Putamen (tissue), 1 donor: ENCODE measurements around the gene PRR20B.
"Not testable (repeated sequence)": the region's sequence is repeated elsewhere in the genome, so short reads cannot be mapped to it uniquely, and the experiment has no call there.

Source experiments
- DNase-seq: peaks from one replicate; pipeline ENCODE4 v3.0.0-alpha.2; 2016; ENCODE audit warnings: low spot score

Gene PRR20B

DNA sequence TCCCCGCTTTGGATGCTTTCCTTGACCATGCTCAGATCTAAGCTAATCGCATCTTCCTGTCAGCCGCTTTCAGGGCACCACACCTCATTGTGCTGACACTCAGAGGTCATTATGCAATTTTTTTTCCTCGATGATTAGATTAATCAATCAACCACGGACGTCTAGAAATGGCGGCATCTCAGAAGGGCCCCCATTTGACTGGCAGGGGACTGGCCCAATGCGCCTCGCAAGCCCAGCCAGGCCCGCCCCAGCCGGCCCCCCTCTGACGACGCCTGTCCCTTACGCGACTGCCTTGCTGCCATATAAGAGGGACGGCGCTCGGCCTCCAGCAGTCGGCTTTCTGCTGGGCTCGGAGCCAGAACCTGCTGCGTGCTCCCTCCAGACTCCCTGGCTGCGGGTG lies at the start of gene PRR20B:
Gene PRR20B (plus strand): TSS at position 301 of the 400 bp plus-strand sequence. CDS start 387 bp downstream, outside the sequence.
- not testable (repeated sequence) for DNase-seq

DNA sequence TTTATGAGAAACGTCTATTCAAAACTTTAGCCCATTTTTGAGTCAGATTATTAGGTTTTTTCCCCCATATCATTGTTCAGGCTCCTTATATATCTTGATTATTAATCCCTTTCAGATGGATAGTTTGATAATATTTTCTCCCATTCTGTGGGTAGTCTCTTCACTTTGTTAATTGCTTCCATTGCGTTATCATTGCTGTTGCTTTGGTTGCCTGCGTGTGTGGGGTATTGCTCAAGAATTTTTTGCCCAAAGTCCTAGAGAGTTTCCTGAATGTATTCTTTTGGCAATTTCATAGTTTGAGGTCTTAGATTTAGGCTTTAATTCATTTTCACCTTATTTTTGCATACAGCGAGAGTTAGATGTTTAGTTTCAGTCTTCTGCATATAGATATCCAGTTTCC lies 32.3 kb upstream of the PRR20B start:
- no peak for DNase-seq

DNA sequence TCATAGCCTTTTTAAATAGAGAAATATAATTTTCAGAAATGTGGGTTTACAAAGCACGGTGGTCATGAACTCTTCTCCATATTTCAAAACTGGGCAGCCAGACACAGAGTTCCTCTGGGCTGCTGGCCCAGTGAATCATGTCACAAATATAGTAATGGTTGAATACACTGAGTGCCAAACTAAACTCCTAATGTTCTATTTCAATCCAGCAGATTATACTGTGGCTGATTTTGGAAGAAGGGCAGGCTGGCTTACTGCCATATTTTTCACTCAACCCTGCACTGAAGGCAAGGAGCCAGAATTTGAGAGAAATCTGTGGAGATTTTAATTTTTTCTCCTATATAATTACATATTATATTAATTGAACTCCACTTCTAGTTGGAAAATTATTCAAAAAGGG lies 23.6 kb upstream of the PRR20B start:
- DNase-seq, result no peak

DNA sequence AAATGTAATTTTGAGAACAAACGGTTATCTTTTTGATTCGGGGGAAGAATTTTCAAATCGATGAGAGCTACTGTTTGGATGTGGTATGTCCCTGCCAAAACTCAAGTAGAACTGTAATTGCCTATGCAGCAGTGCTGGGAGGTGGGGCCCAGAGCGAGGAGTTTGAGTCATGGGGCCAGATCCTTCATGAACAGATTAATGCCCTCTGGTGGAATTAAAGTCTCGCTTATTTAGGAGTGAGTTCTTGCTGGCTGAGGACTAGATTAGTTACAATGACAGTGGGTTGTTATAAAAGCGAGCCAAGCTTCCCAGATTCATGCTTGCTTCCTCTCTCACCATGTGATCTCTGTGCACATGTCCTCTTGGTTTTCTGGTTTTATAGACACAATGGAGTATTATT lies 18.4 kb upstream of the PRR20B start:
- DNase-seq, result no peak

DNA sequence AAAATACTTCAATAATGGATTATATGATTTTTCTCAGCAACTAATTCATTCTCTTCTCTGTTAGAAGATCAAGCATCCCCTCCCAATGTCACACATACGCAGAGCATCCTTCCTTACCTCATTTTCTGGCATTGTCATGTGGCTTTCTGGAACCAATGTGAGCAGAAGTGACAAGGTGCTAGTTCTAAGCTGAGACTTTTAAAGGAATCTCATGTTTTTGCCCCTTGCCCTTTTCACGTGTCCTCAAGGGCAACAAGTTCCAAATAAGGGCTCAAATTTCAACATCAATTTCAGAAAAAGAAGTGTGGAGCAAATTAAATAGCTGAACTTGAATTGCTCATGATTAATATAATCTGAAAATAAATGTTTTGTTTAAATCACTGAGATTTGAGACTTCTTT lies 11.2 kb upstream of the PRR20B start:
- no peak for DNase-seq

DNA sequence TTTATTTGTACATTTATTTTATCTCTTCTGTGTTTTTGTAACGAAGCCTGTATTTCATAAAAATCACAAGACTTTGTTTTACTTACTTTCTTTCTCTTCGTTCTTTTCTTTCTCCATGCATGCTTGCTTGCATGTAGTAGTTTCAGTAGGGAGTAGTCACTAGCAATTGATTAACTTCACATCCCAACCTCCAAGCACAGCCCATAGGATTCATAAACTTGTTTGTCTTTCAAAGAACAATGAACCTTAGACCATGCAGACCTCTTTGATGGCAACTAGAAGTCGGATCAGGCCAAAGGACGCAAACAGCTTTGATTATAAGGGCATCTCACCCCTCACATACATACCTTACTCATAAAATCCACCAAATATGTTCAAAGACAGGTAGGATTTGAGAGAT lies 9.7 kb upstream of the PRR20B start:
- no peak for DNase-seq

DNA sequence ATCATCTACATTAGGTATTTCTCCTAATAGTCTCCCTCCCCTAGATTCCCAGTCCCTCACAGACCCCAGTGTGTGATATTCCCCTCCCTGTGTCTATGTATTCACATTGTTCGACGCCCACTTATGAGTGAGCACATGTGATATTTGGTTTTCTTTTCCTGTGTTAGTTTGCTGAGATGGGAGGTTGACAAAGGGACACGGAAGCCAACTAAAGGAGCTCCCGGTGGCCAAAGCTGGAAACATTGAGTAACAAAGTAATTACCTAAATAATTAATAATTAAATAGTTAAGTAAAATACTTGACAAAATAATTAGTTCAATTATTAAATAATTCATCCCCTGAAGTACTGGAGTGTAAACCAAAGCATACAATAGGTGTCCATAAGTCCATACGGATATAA lies 8.3 kb upstream of the PRR20B start:
- DNase-seq, result no peak

DNA sequence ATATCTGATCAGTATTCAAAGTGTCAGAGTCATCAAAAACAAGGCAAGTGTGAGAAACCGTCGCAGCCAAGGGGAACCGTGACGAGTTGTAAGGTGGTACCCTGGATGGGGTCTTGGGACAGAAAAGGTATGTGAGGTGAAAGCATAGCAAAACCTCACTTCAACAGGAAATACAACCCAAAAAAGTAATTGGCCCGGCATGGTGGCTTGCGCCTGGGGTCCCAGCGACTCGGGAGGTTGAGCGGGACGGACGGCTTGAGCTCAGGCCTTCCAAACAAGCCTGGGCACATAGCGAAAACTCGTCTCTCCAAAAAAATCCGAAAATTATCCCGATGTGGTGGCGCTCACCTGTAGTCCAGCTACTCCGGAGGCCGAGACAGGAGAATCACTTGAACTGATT lies 7.5 kb upstream of the PRR20B start:
- not testable (repeated sequence) for DNase-seq

DNA sequence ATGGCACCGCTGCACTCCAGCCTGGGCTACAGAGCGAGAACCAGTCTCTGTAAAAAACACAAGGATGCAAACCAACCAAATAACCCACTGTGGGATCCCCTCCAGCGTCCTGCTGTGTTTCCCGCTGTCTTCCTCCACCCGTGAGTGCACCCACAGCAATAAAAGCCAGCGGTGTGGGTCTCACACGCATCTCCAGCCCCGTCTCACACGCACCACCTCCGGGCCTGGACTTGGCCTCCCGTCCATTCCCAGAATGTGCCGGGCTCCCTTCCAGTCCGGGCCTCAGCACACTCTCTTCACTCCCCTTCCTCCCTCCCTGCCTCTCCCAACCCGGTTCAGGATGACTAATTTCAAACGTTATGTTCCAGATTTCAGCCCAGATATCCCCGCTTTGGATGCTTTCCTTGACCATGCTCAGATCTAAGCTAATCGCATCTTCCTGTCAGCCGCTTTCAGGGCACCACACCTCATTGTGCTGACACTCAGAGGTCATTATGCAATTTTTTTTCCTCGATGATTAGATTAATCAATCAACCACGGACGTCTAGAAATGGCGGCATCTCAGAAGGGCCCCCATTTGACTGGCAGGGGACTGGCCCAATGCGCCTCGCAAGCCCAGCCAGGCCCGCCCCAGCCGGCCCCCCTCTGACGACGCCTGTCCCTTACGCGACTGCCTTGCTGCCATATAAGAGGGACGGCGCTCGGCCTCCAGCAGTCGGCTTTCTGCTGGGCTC lies 6.9 kb upstream of the PRR20B start, which contains the start of gene PRR20A:
Gene PRR20A (plus strand): TSS at position 684 of the 734 bp plus-strand sequence. CDS start 387 bp downstream, outside the sequence.
- not testable (repeated sequence) for DNase-seq

DNA sequence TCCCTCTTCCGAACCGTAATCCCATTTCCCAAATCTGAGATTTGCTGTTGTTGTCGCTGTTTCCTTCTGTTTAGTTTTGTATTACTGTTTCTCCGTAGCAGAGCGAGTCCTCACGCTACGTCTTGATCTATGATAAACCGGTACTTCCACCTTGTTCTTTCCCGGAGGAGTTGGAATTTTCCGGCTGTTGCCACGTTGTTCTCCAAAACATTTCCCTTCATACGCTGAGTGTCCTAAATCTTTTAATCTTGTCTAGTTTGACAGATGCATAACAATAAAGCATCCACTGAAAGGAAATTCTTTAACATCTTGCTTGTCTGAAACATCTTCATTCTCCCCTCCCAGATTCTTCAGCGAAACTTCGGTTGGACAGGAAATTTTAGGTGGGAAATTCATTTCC lies 818 bp downstream of the PRR20B start:
- not testable (repeated sequence) for DNase-seq

DNA sequence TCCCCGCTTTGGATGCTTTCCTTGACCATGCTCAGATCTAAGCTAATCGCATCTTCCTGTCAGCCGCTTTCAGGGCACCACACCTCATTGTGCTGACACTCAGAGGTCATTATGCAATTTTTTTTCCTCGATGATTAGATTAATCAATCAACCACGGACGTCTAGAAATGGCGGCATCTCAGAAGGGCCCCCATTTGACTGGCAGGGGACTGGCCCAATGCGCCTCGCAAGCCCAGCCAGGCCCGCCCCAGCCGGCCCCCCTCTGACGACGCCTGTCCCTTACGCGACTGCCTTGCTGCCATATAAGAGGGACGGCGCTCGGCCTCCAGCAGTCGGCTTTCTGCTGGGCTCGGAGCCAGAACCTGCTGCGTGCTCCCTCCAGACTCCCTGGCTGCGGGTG lies 6.5 kb downstream of the PRR20B start, which contains the start of gene PRR20C:
Gene PRR20C (plus strand): TSS at position 301 of the 400 bp plus-strand sequence. CDS start 387 bp downstream, outside the sequence.
- not testable (repeated sequence) for DNase-seq

DNA sequence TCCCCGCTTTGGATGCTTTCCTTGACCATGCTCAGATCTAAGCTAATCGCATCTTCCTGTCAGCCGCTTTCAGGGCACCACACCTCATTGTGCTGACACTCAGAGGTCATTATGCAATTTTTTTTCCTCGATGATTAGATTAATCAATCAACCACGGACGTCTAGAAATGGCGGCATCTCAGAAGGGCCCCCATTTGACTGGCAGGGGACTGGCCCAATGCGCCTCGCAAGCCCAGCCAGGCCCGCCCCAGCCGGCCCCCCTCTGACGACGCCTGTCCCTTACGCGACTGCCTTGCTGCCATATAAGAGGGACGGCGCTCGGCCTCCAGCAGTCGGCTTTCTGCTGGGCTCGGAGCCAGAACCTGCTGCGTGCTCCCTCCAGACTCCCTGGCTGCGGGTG lies 13.0 kb downstream of the PRR20B start, which contains the start of gene PRR20D:
Gene PRR20D (plus strand): TSS at position 301 of the 400 bp plus-strand sequence. CDS start 387 bp downstream, outside the sequence.
- not testable (repeated sequence) for DNase-seq

DNA sequence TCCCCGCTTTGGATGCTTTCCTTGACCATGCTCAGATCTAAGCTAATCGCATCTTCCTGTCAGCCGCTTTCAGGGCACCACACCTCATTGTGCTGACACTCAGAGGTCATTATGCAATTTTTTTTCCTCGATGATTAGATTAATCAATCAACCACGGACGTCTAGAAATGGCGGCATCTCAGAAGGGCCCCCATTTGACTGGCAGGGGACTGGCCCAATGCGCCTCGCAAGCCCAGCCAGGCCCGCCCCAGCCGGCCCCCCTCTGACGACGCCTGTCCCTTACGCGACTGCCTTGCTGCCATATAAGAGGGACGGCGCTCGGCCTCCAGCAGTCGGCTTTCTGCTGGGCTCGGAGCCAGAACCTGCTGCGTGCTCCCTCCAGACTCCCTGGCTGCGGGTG lies 19.6 kb downstream of the PRR20B start, which contains the start of gene PRR20E:
Gene PRR20E (plus strand): TSS at position 301 of the 400 bp plus-strand sequence. CDS start 387 bp downstream, outside the sequence.
- not testable (repeated sequence) for DNase-seq

DNA sequence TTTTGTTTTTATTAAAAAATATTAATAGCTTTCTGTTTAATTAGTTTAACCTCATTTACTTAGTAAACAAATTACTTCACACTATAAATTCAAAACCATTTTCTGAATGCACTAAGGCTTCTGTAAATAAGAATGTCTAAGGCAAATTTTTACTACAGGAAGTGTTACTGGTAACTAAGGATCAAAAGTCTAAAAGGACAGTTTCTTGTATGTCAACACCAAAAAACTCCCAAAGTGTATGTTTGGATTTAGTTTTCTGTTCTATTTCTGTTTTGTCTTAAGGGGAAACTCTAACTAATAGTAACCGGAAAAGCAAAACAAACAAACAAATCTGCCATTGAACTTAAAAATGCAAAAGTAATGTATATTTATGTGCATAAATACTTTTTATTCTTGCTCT lies 44.4 kb downstream of the PRR20B start:
- no peak for DNase-seq
